ENCODE data around the gene ZNF569.

- TF ChIP-seq CTCF (conservative IDR thresholded peaks at IDR 0.05; ENCODE audit: low read depth, low read length): no peak
- TF ChIP-seq POLR2A (IDR thresholded peaks at IDR 0.05; ENCODE audit: low read depth, low read length): no peak
Measured at GRCh38 chr19:37513397-37513796, 46.2 kb upstream of the ZNF569 start.

All from IMR-90 (cell line).